Measurements from ENCODE around the gene MALT1.

The MALT1 gene

GRCh38 chr18:58781627-58782194 lies 110.4 kb downstream of the MALT1 start:
- DNase-seq: peak; percentile 93

- peak; percentile 96 for DNase-seq
Measured at GRCh38 chr18:58784601-58785137, 113.4 kb downstream of the MALT1 start.

GRCh38 chr18:58785171-58785805 lies 114.0 kb downstream of the MALT1 start:
- peak; percentile 100 for DNase-seq

- no peak for DNase-seq
Measured at GRCh38 chr18:58785870-58786269, 114.6 kb downstream of the MALT1 start.

- no peak for DNase-seq
Measured at GRCh38 chr18:58787536-58788149, 116.4 kb downstream of the MALT1 start.

GRCh38 chr18:58788470-58788869 lies 117.2 kb downstream of the MALT1 start:
- DNase-seq: peak; percentile 75

- peak; percentile 96 for DNase-seq
Measured at GRCh38 chr18:58788971-58789875, 118.0 kb downstream of the MALT1 start.

- DNase-seq: peak; percentile 87
Measured at GRCh38 chr18:58789876-58790240, 118.6 kb downstream of the MALT1 start.

- no peak for DNase-seq
Measured at GRCh38 chr18:58792086-58792485, 120.8 kb downstream of the MALT1 start.

- no peak for DNase-seq
Measured at GRCh38 chr18:58793361-58793760, 122.1 kb downstream of the MALT1 start.

- DNase-seq: no peak
Measured at GRCh38 chr18:58796220-58796619, 125.0 kb downstream of the MALT1 start.

- no peak for DNase-seq
Measured at GRCh38 chr18:58800582-58800981, 129.3 kb downstream of the MALT1 start.

- DNase-seq: no peak
Measured at GRCh38 chr18:58802959-58803358, 131.7 kb downstream of the MALT1 start.

- no peak for DNase-seq
Measured at GRCh38 chr18:58803978-58804377, 132.7 kb downstream of the MALT1 start.

All from islet precursor cell (in vitro differentiated cells).